BLaER1 (cell line): ENCODE measurements around the gene OBP2B.
"Not testable (repeated sequence)": the region's sequence is repeated elsewhere in the genome, so short reads cannot be mapped to it uniquely, and the experiment has no call there.

ENCODE experiments used
- H3K27ac ChIP-seq: shearing (Covaris generic); formaldehyde crosslinking; 2 replicates; pipeline ENCODE4 v1.8.1; 2022
- H3K27me3 ChIP-seq: shearing (Covaris generic); formaldehyde crosslinking; 2 replicates; pipeline ENCODE4 v1.8.1; 2022
- H3K36me3 ChIP-seq: shearing (Covaris generic); formaldehyde crosslinking; 2 replicates; pipeline ENCODE4 v1.8.1; 2022
- H3K4me1 ChIP-seq: shearing (Covaris generic); formaldehyde crosslinking; 2 replicates; pipeline ENCODE4 v1.8.1; 2022
- H3K4me2 ChIP-seq: shearing (Covaris generic); formaldehyde crosslinking; 2 replicates; pipeline ENCODE4 v1.8.1; 2022
- H3K4me3 ChIP-seq: shearing (Covaris generic); formaldehyde crosslinking; 2 replicates; pipeline ENCODE4 v1.8.1; 2022
- H3K9ac ChIP-seq: shearing (Covaris generic); formaldehyde crosslinking; 2 replicates; pipeline ENCODE4 v1.8.1; 2022
- H3K9me3 ChIP-seq: shearing (Covaris generic); formaldehyde crosslinking; 2 replicates; pipeline ENCODE4 v1.8.1; 2022
- H4K20me1 ChIP-seq: shearing (Covaris generic); formaldehyde crosslinking; 2 replicates; pipeline ENCODE4 v1.8.1; 2022
- Cebpa-rat ChIP-seq: shearing (Covaris generic); IDR thresholded peaks from 2 replicates; pipeline ENCODE4 v1.8.1; 2022

Gene OBP2B

DNA sequence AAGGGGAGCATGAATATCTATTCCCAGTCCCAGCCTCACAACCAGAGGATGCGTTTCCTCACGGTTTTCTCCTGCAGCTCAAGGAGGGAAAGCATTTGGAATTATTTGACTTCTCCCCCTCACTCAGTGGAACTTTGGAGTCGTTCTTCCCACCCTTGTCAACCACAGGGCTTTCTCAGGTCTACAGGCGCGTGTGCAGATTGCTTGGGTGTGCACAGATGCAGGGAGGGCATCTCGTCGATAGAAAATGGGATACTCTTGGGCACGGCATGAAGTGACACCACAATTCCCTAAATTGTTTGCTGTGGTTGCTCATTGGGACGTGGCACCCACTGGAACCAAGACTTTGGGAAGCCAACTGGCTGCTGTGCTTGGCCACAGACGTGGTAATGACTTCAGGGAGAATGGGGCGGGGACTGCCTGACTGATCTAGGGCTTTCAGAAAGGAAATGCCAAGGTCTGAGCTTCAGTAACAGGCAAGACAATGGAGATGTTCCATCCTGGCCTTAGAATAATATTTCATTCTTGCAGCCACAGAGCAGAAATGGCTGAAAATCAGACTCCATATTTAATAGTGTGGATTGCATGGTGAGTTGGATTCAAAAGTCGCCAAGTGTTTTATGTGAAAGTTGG is 12.2 kb upstream of the OBP2B start:
- TF ChIP-seq Cebpa-rat = no peak
- no peak overlapping the region for H3K4me3 ChIP-seq
- H3K27me3 ChIP-seq = no peaks in the 10 kb centered on the region

DNA sequence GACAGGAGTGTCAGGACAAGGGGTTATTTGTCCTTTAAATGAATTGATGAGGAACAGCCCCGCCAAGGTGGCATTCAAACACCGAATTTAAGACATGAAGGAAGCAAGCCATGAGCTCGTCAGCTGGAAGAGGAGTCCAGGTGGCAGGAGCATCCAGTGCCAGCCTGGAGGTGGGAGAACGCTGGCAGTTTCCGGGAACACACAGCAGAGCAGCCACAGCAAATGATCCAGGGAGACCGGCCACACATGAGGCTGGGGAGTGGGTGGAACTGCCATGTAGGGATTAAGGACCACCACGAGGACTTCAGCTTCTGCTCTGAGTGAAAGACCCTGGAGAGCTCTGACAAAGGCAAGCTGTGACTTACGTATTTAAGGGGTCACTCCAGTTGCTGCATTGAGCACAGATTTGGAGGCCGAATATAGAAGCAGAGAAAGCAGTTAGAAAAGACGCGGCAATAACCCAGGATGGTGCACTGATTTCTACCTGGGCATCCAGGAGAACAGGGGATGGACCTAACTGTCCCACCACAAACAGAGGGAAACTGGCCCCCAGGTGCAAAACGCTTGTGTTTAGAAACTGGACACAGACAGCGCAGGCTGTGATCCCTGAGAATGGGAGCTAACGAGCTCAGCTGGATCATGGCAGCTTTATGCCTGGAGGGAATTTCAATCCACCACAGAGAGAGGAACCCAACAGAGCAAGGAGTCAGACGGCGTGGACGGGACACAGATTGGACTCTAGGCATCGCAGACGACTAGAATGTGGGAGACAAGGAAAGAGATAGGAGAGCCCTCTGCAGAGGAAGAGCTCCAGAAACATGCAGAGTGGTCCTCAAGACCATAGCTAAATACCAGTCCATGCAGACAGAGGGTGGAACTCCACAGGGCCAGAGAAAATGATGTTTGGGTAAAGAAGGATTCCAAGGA is 9.3 kb upstream of the OBP2B start:
- H3K27me3 ChIP-seq, H3K27ac ChIP-seq: not testable (repeated sequence)

More for the DNA sequence above, 12.2 kb upstream of the OBP2B start:
- Histone ChIP-seq H3K4me2 (no peak overlapping the region), H3K4me1 (peaks cover 61% of the 10 kb centered on the region), H3K36me3 (no peaks in the 10 kb centered on the region), H3K9ac (no peak overlapping the region), H3K9me3 (no peaks in the 10 kb centered on the region), H4K20me1 (no peaks in the 10 kb centered on the region), H3K27ac (no peak overlapping the region)

DNA sequence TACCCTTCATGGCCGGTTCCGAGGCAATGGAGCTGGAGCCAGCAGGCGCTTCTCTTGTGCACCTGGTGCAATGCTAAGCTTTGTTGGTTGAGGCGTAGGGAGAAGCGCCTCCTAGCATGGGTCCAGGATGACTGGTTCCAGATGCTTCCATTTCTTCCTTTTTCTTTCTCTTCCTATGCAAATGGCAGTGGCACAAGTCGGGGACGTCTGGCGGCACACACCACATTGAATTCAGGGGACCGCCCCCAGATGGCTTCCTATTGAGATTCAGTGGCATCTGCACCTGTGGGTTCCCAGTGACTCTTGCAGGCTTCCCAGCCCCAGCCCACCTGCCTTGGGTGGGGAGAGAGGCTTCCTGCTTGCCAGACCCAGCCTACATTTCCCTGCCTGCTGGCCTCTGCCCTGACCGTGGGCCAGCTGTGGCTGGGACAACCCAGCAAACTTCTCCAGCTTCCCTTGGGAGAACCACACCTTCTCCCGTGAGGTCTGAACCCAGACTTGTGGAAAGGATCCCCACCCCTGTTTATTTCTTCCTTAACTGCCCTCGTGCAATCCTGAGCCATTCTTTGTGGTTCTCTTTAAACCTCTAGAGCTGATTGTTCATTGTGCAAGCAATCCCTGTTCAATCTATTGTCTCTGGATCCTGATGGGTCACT is 8.4 kb upstream of the OBP2B start:
- H3K27me3 ChIP-seq, H3K36me3 ChIP-seq, H3K4me3 ChIP-seq, H4K20me1 ChIP-seq, H3K9me3 ChIP-seq, H3K27ac ChIP-seq, H3K9ac ChIP-seq: not testable (repeated sequence)
- peak overlapping the region; percentile 57 for H3K4me2 ChIP-seq
- peaks cover 23% of the 10 kb centered on the region for H3K4me1 ChIP-seq

More for the DNA sequence above, 9.3 kb upstream of the OBP2B start:
- not testable (repeated sequence) for H3K4me2 ChIP-seq, H3K9me3 ChIP-seq, H3K9ac ChIP-seq, H4K20me1 ChIP-seq, H3K4me3 ChIP-seq, H3K36me3 ChIP-seq
- H3K4me1 ChIP-seq = peaks cover 31% of the 10 kb centered on the region

DNA sequence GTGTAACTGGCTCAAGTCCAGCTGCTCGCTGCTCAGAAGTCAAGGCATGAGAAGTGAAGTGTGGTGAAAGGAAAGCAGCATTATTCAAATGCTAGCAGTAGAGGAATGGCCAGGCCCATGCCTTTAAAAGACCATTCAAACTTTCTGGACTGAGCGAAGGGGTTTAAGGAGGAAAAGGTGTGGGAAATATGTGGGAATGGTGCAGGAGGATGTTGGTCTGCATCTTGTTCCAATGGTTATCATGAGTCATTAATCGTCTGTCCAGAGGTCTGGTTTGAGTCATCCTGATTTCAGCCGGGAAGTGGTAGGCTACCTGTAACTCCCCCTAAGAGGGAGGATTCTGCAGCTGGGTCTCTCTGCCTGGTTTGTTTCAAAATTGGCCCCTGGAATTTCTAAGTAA is 5.2 kb upstream of the OBP2B start:
- not testable (repeated sequence) for H3K4me2 ChIP-seq, H4K20me1 ChIP-seq, H3K27ac ChIP-seq, H3K4me3 ChIP-seq, H3K36me3 ChIP-seq, H3K9ac ChIP-seq, H3K27me3 ChIP-seq
- peaks cover 12% of the 10 kb centered on the region for H3K4me1 ChIP-seq
- H3K9me3 ChIP-seq = peaks cover 16% of the 10 kb centered on the region; the same call in 1 of the 2 replicates

DNA sequence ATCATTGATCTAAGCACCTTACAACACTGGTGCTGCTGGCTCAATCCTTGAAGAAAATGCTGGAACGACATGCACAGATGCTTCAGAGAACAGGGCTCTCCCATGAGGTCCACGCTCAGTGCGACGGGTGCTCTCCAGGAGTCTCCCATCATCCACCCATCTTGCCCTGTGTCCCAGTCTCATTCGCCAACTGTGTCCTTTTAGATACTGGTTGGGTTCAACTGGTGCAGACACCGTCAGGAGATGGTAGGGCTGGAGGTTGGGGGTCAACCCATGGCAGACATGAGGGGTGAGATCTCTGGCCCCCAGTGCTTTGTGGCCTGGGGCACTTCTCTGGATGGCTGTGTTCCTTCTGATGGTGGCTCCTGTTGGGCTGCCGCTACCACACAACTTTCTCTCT is 1.6 kb upstream of the OBP2B start:
- H3K36me3 ChIP-seq = no peaks in the 10 kb centered on the region
- no peaks in the 10 kb centered on the region for H3K4me1 ChIP-seq
- no peak overlapping the region for H3K9ac ChIP-seq
- no peak overlapping the region for H3K27ac ChIP-seq
- no peak for TF ChIP-seq Cebpa-rat
- H4K20me1 ChIP-seq = no peaks in the 10 kb centered on the region
- H3K9me3 ChIP-seq = peaks cover 16% of the 10 kb centered on the region; the same call in 1 of the 2 replicates
- H3K4me2 ChIP-seq = no peak overlapping the region
- H3K27me3 ChIP-seq = no peaks in the 10 kb centered on the region
- H3K4me3 ChIP-seq = no peak overlapping the region

DNA sequence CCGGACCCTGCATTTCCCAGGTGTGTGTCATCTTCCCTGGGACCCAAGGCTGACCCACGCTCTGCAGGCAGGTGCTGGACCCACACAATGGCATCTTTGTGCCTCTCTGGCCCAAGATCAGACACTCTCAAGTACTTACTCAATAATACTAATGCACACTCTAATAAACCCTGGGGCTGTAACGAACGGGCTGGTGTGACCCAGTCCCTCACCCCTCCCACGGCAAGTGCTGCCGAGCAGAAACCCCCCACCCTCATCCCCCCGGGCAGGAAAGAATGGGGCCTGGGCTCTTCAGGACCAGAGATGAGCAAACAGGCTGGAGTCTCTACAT is 1.1 kb upstream of the OBP2B start:
- no peaks in the 10 kb centered on the region for H3K4me1 ChIP-seq
- TF ChIP-seq Cebpa-rat = no peak
- H3K9ac ChIP-seq = no peak overlapping the region
- no peaks in the 10 kb centered on the region for H3K27me3 ChIP-seq
- H3K4me2 ChIP-seq = no peak overlapping the region
- no peaks in the 10 kb centered on the region for H3K36me3 ChIP-seq
- H3K4me3 ChIP-seq = no peak overlapping the region
- peaks cover 13% of the 10 kb centered on the region; the same call in 1 of the 2 replicates for H3K9me3 ChIP-seq
- no peaks in the 10 kb centered on the region for H4K20me1 ChIP-seq
- H3K27ac ChIP-seq = no peak overlapping the region

DNA sequence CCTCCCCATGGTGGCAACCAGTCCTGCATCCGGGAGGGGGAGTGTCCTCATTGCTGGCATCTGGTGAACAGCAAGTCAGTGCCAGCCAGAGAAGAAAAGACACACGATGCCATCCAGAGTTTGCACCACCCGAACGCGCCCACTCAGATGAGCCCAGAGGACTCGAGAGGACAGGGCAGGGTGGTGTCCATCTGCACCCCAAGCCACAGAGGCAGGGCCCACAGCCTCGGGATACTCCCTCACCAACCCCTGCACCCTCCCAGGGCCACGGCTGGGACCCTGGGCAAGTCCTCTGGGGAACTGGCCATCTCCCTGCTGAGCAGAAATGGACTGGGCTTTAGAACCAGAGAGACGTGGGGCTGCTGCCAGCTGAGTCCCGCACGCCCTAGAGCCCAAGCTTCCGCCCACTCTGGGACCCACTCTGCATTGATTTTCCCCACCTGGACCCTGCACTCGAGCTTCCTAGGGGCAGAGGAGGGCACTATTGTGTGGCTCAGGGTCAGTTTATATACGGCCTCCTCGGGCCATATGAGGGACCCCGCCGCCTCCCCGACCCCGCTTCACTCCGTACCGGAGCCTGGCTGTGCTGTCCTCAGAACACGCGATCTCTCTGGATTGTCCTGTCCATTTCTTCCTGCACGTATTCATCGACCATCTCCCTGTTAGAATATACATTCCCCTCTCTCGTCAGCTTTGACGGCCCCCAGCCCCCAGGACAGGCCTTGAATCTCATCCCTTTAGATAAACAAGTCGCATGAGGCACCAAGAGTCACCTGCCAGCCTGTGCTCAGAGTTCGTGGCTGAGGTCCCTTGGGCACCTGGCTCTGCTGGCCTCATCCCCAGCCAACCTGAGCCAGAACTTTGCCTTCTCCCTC is 514 bp upstream of the OBP2B start:
- H3K9ac ChIP-seq, H3K4me1 ChIP-seq, H4K20me1 ChIP-seq, H3K4me3 ChIP-seq, H3K27me3 ChIP-seq, H3K27ac ChIP-seq, H3K4me2 ChIP-seq, H3K36me3 ChIP-seq: not testable (repeated sequence)
- peaks cover 13% of the 10 kb centered on the region; the same call in 1 of the 2 replicates for H3K9me3 ChIP-seq

DNA sequence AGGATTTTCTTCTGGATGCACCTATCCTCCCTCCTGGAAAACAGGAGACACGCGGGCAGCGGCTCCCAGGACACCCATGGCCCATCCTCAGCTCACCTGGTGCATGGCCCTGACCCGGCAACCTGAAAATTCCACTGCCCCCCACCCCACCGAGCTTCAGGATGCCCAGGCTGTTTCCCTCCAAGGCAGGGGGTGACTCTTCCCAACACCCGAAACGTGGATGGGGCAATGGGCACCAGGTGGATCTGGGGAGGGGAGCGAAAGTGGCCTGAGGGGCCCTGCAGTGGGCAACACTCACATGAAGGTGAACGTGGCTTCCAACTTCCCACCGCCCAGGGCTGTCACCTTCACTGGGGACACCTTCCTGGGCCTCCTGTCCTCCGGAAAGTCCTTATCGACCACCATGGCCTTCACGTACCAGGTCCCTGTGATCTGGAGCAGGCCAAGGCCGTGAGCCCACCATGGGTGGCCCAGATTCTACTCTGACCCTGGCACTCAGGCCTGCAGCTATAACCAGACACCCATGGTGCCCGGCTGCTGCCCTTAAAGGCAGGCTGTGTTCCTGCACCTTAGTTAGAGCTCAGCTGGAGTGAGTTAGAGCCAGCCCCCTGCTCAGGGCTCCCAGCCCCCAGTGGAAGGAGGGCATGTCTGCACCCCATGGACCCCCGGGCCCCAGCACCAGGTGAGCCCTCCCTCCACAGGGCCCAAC is 725 bp downstream of the OBP2B start:
- H3K4me3 ChIP-seq, H4K20me1 ChIP-seq, H3K36me3 ChIP-seq, H3K27ac ChIP-seq, H3K4me2 ChIP-seq, H3K27me3 ChIP-seq, H3K9ac ChIP-seq, H3K4me1 ChIP-seq: not testable (repeated sequence)
- peaks cover 13% of the 10 kb centered on the region; the same call in 1 of the 2 replicates for H3K9me3 ChIP-seq

DNA sequence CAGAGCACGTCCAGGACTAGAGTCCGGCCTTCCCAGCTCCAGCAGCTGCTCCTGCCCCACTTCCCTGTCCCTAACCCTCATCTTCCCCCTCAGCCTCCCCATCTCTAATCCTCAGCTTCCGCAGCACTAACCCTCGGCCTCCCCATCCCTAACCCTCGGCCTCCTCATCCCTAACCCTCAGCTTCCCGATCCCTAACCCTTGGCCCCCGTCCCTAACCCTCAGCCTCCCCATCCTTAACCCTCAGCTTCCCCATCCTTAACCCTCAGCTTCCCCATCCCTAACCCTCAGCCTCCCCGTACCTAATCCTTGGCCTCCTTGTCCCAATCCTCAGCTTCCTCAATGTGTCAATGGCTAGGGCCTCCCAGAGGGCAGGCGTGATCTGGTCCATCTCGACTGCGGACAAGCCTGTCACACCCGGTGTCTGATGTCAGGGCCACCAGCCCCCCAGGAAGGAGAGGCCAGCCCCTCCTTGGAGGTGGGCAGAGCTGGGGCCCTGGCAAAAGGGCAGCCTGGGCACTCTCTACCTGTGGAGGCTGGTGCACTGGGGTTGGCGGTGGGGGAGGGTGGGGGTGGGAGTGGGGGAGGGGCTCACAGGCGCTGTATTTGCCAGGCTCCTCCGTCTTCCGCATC is 1.4 kb downstream of the OBP2B start:
- no peak for TF ChIP-seq Cebpa-rat
- H3K9ac ChIP-seq = no peak overlapping the region

More for the DNA sequence above, 1.4 kb downstream of the OBP2B start:
- Histone ChIP-seq H3K36me3 (no peaks in the 10 kb centered on the region), H3K4me1 (no peaks in the 10 kb centered on the region), H4K20me1 (no peaks in the 10 kb centered on the region), H3K27ac (no peak overlapping the region), H3K27me3 (no peaks in the 10 kb centered on the region), H3K4me2 (no peak overlapping the region), H3K4me3 (no peak overlapping the region), H3K9me3 (peaks cover 13% of the 10 kb centered on the region; the same call in 1 of the 2 replicates)
